Mesenchymal stem cell (in vitro differentiated cells and primary cell): ENCODE data around the gene NCOA5.
A peak's percentile ranks its signal among the peaks of the same experiment; 100 is the strongest.

Experiments
- DNase-seq: peaks from one replicate; pipeline ENCODE4 v3.0.0-alpha.2; 2013
- H2AFZ ChIP-seq: one replicate; pipeline ENCODE4 v1.6.1; 2013; ENCODE audit warnings: low read depth, mild to moderate bottlenecking, control low read depth, inconsistent platforms, low read length, moderate library complexity
- H2AK5ac ChIP-seq: 2 replicates; pipeline ENCODE4 v1.6.1; 2013; ENCODE audit warnings: low read length, moderate library complexity, mild to moderate bottlenecking, inconsistent platforms; ENCODE audit not compliant: severe bottlenecking
- H2BK120ac ChIP-seq: one replicate; pipeline ENCODE4 v1.6.1; 2013; ENCODE audit warnings: low read depth, mild to moderate bottlenecking, inconsistent platforms, low read length, moderate library complexity
- H2BK12ac ChIP-seq, 2 experiments: one replicate each; pipeline ENCODE4 v1.6.1; 2013; ENCODE audit warnings: inconsistent platforms in 2 of 2, low read length in 2 of 2, mild to moderate bottlenecking in 2 of 2, moderate library complexity in 2 of 2, control low read depth in 1 of 2
- H2BK15ac ChIP-seq: one replicate; pipeline ENCODE4 v1.6.1; 2013; ENCODE audit warnings: mild to moderate bottlenecking, low read depth, inconsistent platforms; ENCODE audit not compliant: poor library complexity, severe bottlenecking
- H2BK5ac ChIP-seq: 2 replicates; pipeline ENCODE4 v1.6.1; 2013; ENCODE audit warnings: low read depth, mild to moderate bottlenecking, low read length, control low read depth, inconsistent platforms; ENCODE audit not compliant: poor library complexity, severe bottlenecking
- H3K14ac ChIP-seq, 2 experiments: one replicate each; pipeline ENCODE4 v1.6.1; 2013; ENCODE audit warnings: inconsistent platforms in 2 of 2, low read length in 2 of 2, control low read depth in 1 of 2, mild to moderate bottlenecking in 1 of 2, moderate library complexity in 1 of 2
- H3K18ac ChIP-seq, 2 experiments: one replicate each; pipeline ENCODE4 v1.6.1; 2013; ENCODE audit warnings: inconsistent platforms in 2 of 2, low read length in 2 of 2, control low read depth in 1 of 2, low read depth in 1 of 2, mild to moderate bottlenecking in 1 of 2
- H3K23ac ChIP-seq, 2 experiments: one replicate each; pipeline ENCODE4 v1.6.1; 2013; ENCODE audit warnings: inconsistent platforms in 2 of 2, low read length in 2 of 2, mild to moderate bottlenecking in 2 of 2, moderate library complexity in 2 of 2, control low read depth in 1 of 2
- H3K27ac ChIP-seq: 2 replicates; pipeline ENCODE4 v1.5.1; 2013; ENCODE audit warnings: mild to moderate bottlenecking, moderate library complexity, low read length, control low read depth, inconsistent platforms; ENCODE audit not compliant: poor library complexity, severe bottlenecking
- H3K27me3 ChIP-seq, 2 experiments: 2 replicates each; pipeline versions ENCODE4 v1.6.1 to v1.7.0; 2013; ENCODE audit warnings: low read length in 2 of 2, mild to moderate bottlenecking in 2 of 2, moderate library complexity in 2 of 2, control low read depth in 1 of 2, inconsistent platforms in 1 of 2; ENCODE audit not compliant: control insufficient read depth in 1 of 2, insufficient read depth in 1 of 2
- H3K36me3 ChIP-seq, 2 experiments: 2 replicates each; pipeline versions ENCODE4 v1.6.1 to v1.7.0; 2013; ENCODE audit warnings: low read length in 2 of 2, control low read depth in 1 of 2, inconsistent platforms in 1 of 2, low read depth in 1 of 2, mild to moderate bottlenecking in 1 of 2; ENCODE audit not compliant: insufficient read depth in 2 of 2, control insufficient read depth in 1 of 2
- H3K4ac ChIP-seq, 2 experiments: one replicate each; pipeline ENCODE4 v1.6.1; 2013; ENCODE audit warnings: inconsistent platforms in 2 of 2, low read length in 2 of 2, mild to moderate bottlenecking in 2 of 2, moderate library complexity in 2 of 2, control low read depth in 1 of 2, low read depth in 1 of 2
- H3K4me1 ChIP-seq: 2 replicates; pipeline ENCODE4 v1.6.1; 2013; ENCODE audit warnings: low read depth, low read length, control low read depth; ENCODE audit not compliant: control insufficient read depth, insufficient read depth
- H3K4me2 ChIP-seq: 2 replicates; pipeline ENCODE4 v1.6.1; 2013; ENCODE audit warnings: low read length, mild to moderate bottlenecking, inconsistent platforms; ENCODE audit not compliant: poor library complexity, severe bottlenecking
- H3K4me3 ChIP-seq, 2 experiments: 2 replicates each; pipeline versions ENCODE4 v1.5.1 to v1.7.0; 2013; ENCODE audit warnings: low read length in 2 of 2, mild to moderate bottlenecking in 2 of 2, control low read depth in 1 of 2, low read depth in 1 of 2; ENCODE audit not compliant: insufficient read depth in 1 of 2
- H3K79me1 ChIP-seq: replicated peaks from 2 replicates; pipeline ENCODE4 v1.6.1; 2013; ENCODE audit warnings: mild to moderate bottlenecking, control low read depth, low read length, inconsistent platforms; ENCODE audit not compliant: poor library complexity, severe bottlenecking
- H3K9ac ChIP-seq: 2 replicates; pipeline ENCODE4 v1.7.0; 2013; ENCODE audit warnings: mild to moderate bottlenecking, low read length, moderate library complexity
- H3K9me3 ChIP-seq: 2 replicates; pipeline ENCODE4 v1.7.0; 2013; ENCODE audit warnings: mild to moderate bottlenecking, low read length; ENCODE audit not compliant: control insufficient read depth
- H4K8ac ChIP-seq: one replicate; pipeline ENCODE4 v1.6.1; 2013; ENCODE audit warnings: inconsistent platforms, mild to moderate bottlenecking, low read length, moderate library complexity
- H4K91ac ChIP-seq: one replicate; pipeline ENCODE4 v1.6.1; 2013; ENCODE audit warnings: mild to moderate bottlenecking, low read length, inconsistent platforms
- WGBS: methylation state at CpG from one replicate; pipeline ENCODE4 v1.1.7; 2013; ENCODE audit warnings: mixed read lengths; 5-methylcytosine and 5-hydroxymethylcytosine counted together

The NCOA5 gene

GRCh38 chr20:46089167-46089416 lies 670 bp downstream of the NCOA5 start:
- Histone ChIP-seq H3K36me3 (no peaks in the 10 kb centered on the region), H3K27me3 (no peaks in the 10 kb centered on the region), H2BK15ac (peak overlapping the region; percentile 78), H3K27ac (peak overlapping the region; percentile 79), H3K4me3 (peak overlapping the region; percentile 93 to 96), H4K91ac (peak overlapping the region; percentile 99), H3K9ac (peak overlapping the region; percentile 97), H3K14ac (peak overlapping the region; percentile 40 to 97), H3K9me3 (no peaks in the 10 kb centered on the region), H3K4me2 (peak overlapping the region; percentile 83), H2BK120ac (peak overlapping the region; percentile 94), H3K4me1 (peaks cover 9% of the 10 kb centered on the region), H2AFZ (no peak overlapping the region), H2AK5ac (no peak overlapping the region), H4K8ac (peak overlapping the region; percentile 94), H2BK12ac (no peak overlapping the region), H3K4ac (peak overlapping the region; percentile 34 to 98), H2BK5ac (no peak overlapping the region), H3K79me1 (no peaks in the 10 kb centered on the region), H3K18ac (peak overlapping the region; percentile 98 to 99), H3K23ac (peak overlapping the region; percentile 16 to 91)
- whole genome bisulfite sequencing: 0% methylated on average over 31 of the region's 31 CpGs
- no peak for DNase-seq

GRCh38 chr20:46088409-46089166 lies 1.2 kb downstream of the NCOA5 start:
- H2BK12ac ChIP-seq: no peak overlapping the region
- H2BK5ac ChIP-seq: no peak overlapping the region
- peak overlapping the region; percentile 99 for H4K91ac ChIP-seq
- no peak overlapping the region for H4K8ac ChIP-seq
- H3K4me2 ChIP-seq: peak overlapping the region; percentile 83
- H3K4me3 ChIP-seq: peak overlapping the region; percentile 93 to 96
- H2AK5ac ChIP-seq: no peak overlapping the region
- H3K4me1 ChIP-seq: peaks cover 9% of the 10 kb centered on the region
- H3K79me1 ChIP-seq: no peaks in the 10 kb centered on the region
- peak; percentile 45 for DNase-seq
- no peak overlapping the region for H2BK120ac ChIP-seq
- peak overlapping the region; percentile 24 to 98 for H3K4ac ChIP-seq
- peak overlapping the region; percentile 98 to 99 for H3K18ac ChIP-seq
- 3% methylated on average over 19 of the region's 22 CpGs for WGBS
- no peak overlapping the region for H3K23ac ChIP-seq
- peak overlapping the region; percentile 33 for H3K27ac ChIP-seq
- no peak overlapping the region for H2AFZ ChIP-seq
- no peaks in the 10 kb centered on the region for H3K27me3 ChIP-seq
- peak overlapping the region; percentile 97 for H3K9ac ChIP-seq
- no peak overlapping the region for H2BK15ac ChIP-seq
- H3K14ac ChIP-seq: no peak overlapping the region
- H3K36me3 ChIP-seq: no peaks in the 10 kb centered on the region
- H3K9me3 ChIP-seq: no peaks in the 10 kb centered on the region

- Histone ChIP-seq H2BK5ac (no peak overlapping the region), H3K14ac (no peak overlapping the region), H3K27ac (no peak overlapping the region), H3K4ac (no peak overlapping the region), H3K18ac (no peak overlapping the region), H2BK120ac (no peak overlapping the region), H3K4me1 (peaks cover 9% of the 10 kb centered on the region), H4K91ac (no peak overlapping the region), H3K27me3 (no peaks in the 10 kb centered on the region), H3K4me2 (no peak overlapping the region), H2AK5ac (no peak overlapping the region), H2BK15ac (no peak overlapping the region), H3K23ac (no peak overlapping the region), H4K8ac (no peak overlapping the region), H3K36me3 (no peaks in the 10 kb centered on the region), H2AFZ (no peak overlapping the region), H3K9ac (peak overlapping the region; percentile 97), H3K79me1 (no peaks in the 10 kb centered on the region), H3K4me3 (no peak overlapping the region), H2BK12ac (no peak overlapping the region), H3K9me3 (no peaks in the 10 kb centered on the region)
- peak; percentile 22 for DNase-seq
- 90% methylated on average over 6 of the region's 8 CpGs for WGBS
These were observed 2.6 kb downstream of the NCOA5 start for GRCh38 chr20:46087161-46087560.

GRCh38 chr20:46085179-46085851 lies 4.4 kb downstream of the NCOA5 start:
- 24% methylated on average over 3 of the region's 4 CpGs for WGBS
- H2BK15ac ChIP-seq: no peak overlapping the region

More at GRCh38 chr20:46085179-46085851, 4.4 kb downstream of the NCOA5 start:
- H3K9ac ChIP-seq: no peak overlapping the region
- no peak overlapping the region for H3K14ac ChIP-seq
- no peak overlapping the region for H4K8ac ChIP-seq
- DNase-seq: peak; percentile 61
- no peaks in the 10 kb centered on the region for H3K27me3 ChIP-seq
- H2AK5ac ChIP-seq: no peak overlapping the region
- H2BK5ac ChIP-seq: no peak overlapping the region
- no peak overlapping the region for H3K4me3 ChIP-seq
- no peak overlapping the region for H2BK12ac ChIP-seq
- no peaks in the 10 kb centered on the region for H3K79me1 ChIP-seq
- no peak overlapping the region for H3K18ac ChIP-seq
- H4K91ac ChIP-seq: no peak overlapping the region
- no peaks in the 10 kb centered on the region for H3K9me3 ChIP-seq
- H2BK120ac ChIP-seq: no peak overlapping the region
- H3K4ac ChIP-seq: no peak overlapping the region
- no peak overlapping the region for H2AFZ ChIP-seq
- peaks cover 9% of the 10 kb centered on the region for H3K4me1 ChIP-seq
- no peak overlapping the region for H3K27ac ChIP-seq
- H3K23ac ChIP-seq: no peak overlapping the region
- H3K36me3 ChIP-seq: no peaks in the 10 kb centered on the region
- H3K4me2 ChIP-seq: no peak overlapping the region
